Lower leg skin (tissue), 3 donors: ENCODE results near the gene ASB5.

Source experiments
- POLR2A ChIP-seq, 2 donors: fragments of 450-650 bp; IDR thresholded peaks; one replicate each; pipeline ENCODE4 v1.6.1; 2016 to 2017; ENCODE audit warnings: antibody characterized with exemption in 2 of 2, mild to moderate bottlenecking in 1 of 2, moderate library complexity in 1 of 2
- TF ChIP-seq, protein P1 (sequence below), 3 donors: fragments of 450-650 bp; IDR thresholded peaks; one replicate each; pipeline ENCODE4 v1.5.1; 2016; ENCODE audit warnings: antibody characterized with exemption in 3 of 3, mild to moderate bottlenecking in 3 of 3, moderate library complexity in 2 of 3

DNA sequence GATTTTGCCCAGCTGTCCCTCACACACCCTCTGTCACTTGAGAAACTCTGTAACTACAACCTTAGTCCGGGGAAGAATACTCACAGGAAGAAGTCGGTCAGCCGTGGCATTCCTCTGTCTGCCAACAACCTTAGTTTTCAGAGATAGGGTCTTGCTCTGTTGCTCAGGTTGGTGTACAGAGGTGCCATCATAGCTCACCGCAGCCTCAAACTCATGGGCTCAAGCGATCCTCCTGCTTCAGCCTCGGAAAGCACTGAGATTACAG is 38.6 kb upstream of the ASB5 start:
- TF ChIP-seq, protein P1, sequence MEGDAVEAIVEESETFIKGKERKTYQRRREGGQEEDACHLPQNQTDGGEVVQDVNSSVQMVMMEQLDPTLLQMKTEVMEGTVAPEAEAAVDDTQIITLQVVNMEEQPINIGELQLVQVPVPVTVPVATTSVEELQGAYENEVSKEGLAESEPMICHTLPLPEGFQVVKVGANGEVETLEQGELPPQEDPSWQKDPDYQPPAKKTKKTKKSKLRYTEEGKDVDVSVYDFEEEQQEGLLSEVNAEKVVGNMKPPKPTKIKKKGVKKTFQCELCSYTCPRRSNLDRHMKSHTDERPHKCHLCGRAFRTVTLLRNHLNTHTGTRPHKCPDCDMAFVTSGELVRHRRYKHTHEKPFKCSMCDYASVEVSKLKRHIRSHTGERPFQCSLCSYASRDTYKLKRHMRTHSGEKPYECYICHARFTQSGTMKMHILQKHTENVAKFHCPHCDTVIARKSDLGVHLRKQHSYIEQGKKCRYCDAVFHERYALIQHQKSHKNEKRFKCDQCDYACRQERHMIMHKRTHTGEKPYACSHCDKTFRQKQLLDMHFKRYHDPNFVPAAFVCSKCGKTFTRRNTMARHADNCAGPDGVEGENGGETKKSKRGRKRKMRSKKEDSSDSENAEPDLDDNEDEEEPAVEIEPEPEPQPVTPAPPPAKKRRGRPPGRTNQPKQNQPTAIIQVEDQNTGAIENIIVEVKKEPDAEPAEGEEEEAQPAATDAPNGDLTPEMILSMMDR (IDR thresholded peaks at IDR 0.05) = no peak
- no peak for TF ChIP-seq POLR2A (IDR thresholded peaks at IDR 0.05)
